ENCODE data around the gene ANKRD63.

DNA sequence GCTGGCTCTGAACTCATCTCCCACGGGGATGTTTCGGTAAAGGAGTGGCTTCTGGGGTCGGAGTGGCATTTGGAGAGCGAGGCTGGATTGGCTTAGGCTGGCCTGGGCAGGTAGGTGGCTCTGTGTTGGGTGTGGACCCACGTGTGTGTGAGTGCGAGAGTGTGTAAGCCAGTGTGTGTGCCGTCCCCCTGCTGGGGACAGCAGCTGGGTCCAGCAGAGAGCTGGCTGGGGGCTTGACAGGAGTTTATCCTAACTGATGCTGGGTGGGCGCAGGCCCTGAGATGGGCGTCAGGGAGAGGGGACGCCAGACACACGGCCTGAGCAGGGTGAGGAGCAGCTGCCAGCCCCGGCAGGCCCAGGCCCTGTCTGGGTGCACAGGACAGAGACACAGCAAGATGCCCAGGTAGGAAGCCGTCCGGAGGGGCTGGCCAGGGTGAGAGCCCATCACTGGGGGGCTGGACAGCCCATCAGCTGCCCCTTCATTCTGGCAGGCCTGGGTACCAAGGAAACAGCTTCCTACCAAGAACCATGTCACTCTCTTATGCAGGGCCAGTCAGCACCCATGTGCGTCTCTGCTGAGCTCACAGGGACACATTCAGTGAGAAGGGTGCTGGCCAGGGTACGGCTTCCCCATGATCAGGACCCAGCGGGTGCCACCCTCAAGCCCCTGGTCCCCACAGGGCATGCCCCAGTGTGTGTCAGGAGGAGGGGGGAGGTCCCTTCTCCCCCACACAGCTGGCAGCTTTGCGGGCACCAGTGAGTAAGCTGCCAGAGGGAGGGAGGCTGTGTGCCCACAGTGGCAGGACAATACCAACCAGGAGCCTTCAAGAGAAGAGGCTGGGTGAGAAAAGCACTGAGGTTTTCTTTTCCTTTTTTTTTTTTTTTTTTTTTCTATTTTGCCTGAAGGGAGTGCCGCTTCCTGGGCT, 42.9 kb downstream of the ANKRD63 start:
- no peak for TF ChIP-seq TCF12 (IDR thresholded peaks at IDR 0.05)
- TF ChIP-seq, protein P1, sequence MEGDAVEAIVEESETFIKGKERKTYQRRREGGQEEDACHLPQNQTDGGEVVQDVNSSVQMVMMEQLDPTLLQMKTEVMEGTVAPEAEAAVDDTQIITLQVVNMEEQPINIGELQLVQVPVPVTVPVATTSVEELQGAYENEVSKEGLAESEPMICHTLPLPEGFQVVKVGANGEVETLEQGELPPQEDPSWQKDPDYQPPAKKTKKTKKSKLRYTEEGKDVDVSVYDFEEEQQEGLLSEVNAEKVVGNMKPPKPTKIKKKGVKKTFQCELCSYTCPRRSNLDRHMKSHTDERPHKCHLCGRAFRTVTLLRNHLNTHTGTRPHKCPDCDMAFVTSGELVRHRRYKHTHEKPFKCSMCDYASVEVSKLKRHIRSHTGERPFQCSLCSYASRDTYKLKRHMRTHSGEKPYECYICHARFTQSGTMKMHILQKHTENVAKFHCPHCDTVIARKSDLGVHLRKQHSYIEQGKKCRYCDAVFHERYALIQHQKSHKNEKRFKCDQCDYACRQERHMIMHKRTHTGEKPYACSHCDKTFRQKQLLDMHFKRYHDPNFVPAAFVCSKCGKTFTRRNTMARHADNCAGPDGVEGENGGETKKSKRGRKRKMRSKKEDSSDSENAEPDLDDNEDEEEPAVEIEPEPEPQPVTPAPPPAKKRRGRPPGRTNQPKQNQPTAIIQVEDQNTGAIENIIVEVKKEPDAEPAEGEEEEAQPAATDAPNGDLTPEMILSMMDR (IDR thresholded peaks at IDR 0.05): no peak
- no peak for TF ChIP-seq POLR2AphosphoS5 (IDR thresholded peaks at IDR 0.05; ENCODE audit: low read depth, low read length)
- TF ChIP-seq TEAD4 (IDR thresholded peaks at IDR 0.05; ENCODE audit: borderline replicate concordance, insufficient read depth): no peak
- TF ChIP-seq, protein P2, sequence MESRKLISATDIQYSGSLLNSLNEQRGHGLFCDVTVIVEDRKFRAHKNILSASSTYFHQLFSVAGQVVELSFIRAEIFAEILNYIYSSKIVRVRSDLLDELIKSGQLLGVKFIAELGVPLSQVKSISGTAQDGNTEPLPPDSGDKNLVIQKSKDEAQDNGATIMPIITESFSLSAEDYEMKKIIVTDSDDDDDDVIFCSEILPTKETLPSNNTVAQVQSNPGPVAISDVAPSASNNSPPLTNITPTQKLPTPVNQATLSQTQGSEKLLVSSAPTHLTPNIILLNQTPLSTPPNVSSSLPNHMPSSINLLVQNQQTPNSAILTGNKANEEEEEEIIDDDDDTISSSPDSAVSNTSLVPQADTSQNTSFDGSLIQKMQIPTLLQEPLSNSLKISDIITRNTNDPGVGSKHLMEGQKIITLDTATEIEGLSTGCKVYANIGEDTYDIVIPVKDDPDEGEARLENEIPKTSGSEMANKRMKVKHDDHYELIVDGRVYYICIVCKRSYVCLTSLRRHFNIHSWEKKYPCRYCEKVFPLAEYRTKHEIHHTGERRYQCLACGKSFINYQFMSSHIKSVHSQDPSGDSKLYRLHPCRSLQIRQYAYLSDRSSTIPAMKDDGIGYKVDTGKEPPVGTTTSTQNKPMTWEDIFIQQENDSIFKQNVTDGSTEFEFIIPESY (IDR thresholded peaks at IDR 0.05; ENCODE audit: borderline replicate concordance, low read depth): no peak
- TF ChIP-seq RAD21 (IDR thresholded peaks at IDR 0.05; ENCODE audit: low read length): no peak
- TF ChIP-seq, protein P3, sequence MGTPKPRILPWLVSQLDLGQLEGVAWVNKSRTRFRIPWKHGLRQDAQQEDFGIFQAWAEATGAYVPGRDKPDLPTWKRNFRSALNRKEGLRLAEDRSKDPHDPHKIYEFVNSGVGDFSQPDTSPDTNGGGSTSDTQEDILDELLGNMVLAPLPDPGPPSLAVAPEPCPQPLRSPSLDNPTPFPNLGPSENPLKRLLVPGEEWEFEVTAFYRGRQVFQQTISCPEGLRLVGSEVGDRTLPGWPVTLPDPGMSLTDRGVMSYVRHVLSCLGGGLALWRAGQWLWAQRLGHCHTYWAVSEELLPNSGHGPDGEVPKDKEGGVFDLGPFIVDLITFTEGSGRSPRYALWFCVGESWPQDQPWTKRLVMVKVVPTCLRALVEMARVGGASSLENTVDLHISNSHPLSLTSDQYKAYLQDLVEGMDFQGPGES (IDR thresholded peaks at IDR 0.05; ENCODE audit: low read depth, low read length): no peak

Data from SK-N-SH (cell line).